Memory B cell (primary cell): Measurements from ENCODE around the gene CKS1B.

ENCODE experiments used
- ATAC-seq: fragments of 150-1000 bp; cut with Tn5 transposase; 2 replicates; pipeline ENCODE4 v1.10.0; 2021; ENCODE audit warnings: low read depth, mild to moderate bottlenecking, moderate library complexity
- DNase-seq, 2 donors: peaks; one replicate each; pipeline ENCODE4 v3.0.0; 2022; ENCODE audit warnings: low spot score in 2 of 2
- H3K27ac Mint-ChIP-seq: one replicate; pipeline ENCODE4 v1.8.0; 2022; ENCODE audit warnings: mild to moderate bottlenecking, moderate library complexity, mixed read lengths
- H3K27me3 Mint-ChIP-seq: one replicate; pipeline ENCODE4 v1.8.0; 2022; ENCODE audit warnings: mixed read lengths
- H3K36me3 Mint-ChIP-seq: one replicate; pipeline ENCODE4 v1.8.0; 2022; ENCODE audit warnings: mild to moderate bottlenecking, mixed read lengths
- H3K4me1 Mint-ChIP-seq: one replicate; pipeline ENCODE4 v1.8.0; 2022; ENCODE audit warnings: mixed read lengths
- H3K4me3 Mint-ChIP-seq: one replicate; pipeline ENCODE4 v1.8.0; 2022; ENCODE audit warnings: mild to moderate bottlenecking, moderate library complexity, mixed read lengths
- H3K9me3 Mint-ChIP-seq: one replicate; pipeline ENCODE4 v1.8.0; 2022; ENCODE audit warnings: mixed read lengths

Gene CKS1B

DNA sequence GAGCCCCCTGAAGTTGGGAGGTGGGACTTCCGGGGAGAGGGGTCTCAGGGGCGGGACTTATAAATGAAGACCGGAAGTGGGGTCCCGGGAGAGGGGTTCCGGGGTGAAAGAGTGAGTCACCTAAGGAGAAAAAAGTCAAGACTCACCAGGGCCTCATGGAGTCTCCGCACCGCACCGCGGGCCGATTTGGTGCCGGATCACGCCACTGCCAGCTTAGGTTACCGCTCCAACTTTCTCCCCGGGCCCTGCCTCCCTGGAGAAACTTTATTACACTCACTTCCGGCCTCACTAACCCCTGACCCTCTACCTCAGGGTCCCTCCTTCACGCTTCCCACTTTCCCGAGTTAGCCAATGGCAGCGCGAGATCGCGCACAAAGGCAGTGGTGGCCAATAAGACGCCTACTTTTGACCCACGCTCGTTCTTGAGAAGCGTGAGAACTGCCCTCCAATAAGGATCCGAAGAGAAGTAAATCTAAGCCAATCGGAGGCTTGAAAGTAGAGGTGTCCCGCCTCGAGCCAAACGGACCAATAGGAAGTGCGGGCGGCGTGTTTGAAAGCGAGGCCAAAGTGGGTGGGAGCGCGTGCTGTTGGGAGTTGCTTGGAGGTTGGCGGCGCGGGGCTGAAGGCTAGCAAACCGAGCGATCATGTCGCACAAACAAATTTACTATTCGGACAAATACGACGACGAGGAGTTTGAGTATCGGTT, at the start of gene CKS1B:
Gene CKS1B, plus strand, starts transcription at position 580 of the 706 bp plus-strand sequence. Its CDS starts 65 bp downstream, at position 645.
- H3K9me3 Mint-ChIP-seq: no peaks in the 10 kb centered on the region
- DNase-seq (peak in 1 of 2 donors; percentile 96), ATAC-seq (peak; percentile 81)
- H3K4me1 Mint-ChIP-seq: peaks cover 32% of the 10 kb centered on the region
- no peak within 1 kb of the TSS for H3K4me3 Mint-ChIP-seq
- H3K27me3 Mint-ChIP-seq: no peaks in the 10 kb centered on the region
- no peak within 1 kb of the TSS for H3K27ac Mint-ChIP-seq
- peaks cover 9% of the 10 kb centered on the region for H3K36me3 Mint-ChIP-seq

DNA sequence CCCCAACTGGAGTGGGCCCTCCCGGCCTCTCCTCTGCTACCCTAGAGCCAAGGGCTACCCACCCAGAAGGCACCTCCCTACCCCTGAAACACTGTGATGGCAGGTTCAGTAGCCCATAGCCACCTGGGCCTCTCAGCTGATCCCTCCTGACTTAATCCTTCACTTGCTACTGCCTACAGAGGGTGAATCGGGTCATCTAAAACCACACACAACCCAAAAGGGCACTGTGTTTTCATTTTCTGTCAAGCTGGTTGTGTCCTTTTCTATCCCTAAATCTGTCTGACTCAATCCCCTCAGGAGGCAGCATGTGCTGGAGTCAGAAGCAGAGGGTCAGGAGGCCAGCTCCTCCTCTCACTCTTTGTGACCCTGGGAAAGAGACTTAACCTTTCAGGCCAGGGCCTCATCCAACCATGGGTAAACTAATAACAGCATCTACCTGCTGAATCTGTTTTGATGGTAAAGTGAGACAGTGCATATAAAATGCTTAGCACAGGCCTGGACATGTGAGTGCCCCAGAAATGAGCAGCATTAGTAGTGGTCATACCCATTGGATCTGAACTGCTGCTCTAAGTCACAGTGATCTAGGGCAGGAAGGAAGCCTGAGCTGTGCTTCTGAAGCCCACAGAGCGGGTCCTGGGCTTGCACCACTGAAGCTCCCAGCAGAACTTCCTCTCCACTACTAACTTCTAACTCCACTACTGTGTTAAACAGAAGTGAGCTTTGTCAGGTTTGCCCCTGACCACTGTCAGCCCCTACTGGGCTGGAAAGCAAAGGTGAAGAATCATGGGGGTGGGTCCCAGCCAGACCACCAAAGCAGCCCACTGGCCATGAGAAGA, 48.9 kb upstream of the CKS1B start:
- Mint-ChIP-seq H3K36me3 (peaks cover 30% of the 10 kb centered on the region), H3K27me3 (no peaks in the 10 kb centered on the region), H3K27ac (no peak overlapping the region), H3K4me1 (peaks cover 8% of the 10 kb centered on the region), H3K9me3 (no peaks in the 10 kb centered on the region), H3K4me3 (no peak overlapping the region)
- ATAC-seq (no peak), DNase-seq (no peak)

GRCh38 chr1:154926201-154926600, 48.3 kb upstream of the CKS1B start:
- H3K36me3 Mint-ChIP-seq: peaks cover 30% of the 10 kb centered on the region
- H3K9me3 Mint-ChIP-seq: no peaks in the 10 kb centered on the region
- H3K27ac Mint-ChIP-seq: no peak overlapping the region
- peaks cover 8% of the 10 kb centered on the region for H3K4me1 Mint-ChIP-seq
- H3K27me3 Mint-ChIP-seq: no peaks in the 10 kb centered on the region
- ATAC-seq (no peak), DNase-seq (no peak)
- no peak overlapping the region for H3K4me3 Mint-ChIP-seq

DNA sequence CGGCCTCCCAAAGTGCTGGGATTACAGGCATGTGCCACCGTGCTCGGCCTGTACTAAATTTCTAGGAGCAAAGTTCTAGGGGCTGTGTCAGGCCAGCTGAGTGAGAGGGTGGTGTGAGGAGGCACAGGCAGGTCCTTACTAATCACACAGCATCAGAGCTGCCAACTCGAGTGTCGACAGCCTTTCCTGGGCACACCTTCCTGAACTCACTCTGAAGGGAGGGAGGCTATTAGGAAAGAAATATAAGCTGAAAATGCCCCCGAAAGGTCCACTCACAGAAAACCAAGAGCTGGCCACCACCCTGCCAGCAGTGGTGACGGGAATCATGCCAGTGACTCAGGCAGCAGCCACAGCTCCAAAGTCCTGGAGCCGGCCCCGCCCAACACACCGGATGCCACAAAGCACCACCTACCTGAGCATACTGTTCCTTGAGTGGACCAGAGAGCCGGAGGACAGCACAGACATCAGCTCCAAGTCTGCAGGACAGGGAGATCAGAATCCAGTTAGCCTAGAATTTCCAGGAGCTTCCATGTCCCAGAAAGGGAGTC, 42.5 kb upstream of the CKS1B start:
- Mint-ChIP-seq H3K27ac (no peak overlapping the region), H3K36me3 (peaks cover 16% of the 10 kb centered on the region), H3K4me1 (peaks cover 11% of the 10 kb centered on the region), H3K9me3 (no peaks in the 10 kb centered on the region), H3K4me3 (no peak overlapping the region), H3K27me3 (no peaks in the 10 kb centered on the region)
- no peak for DNase-seq
- ATAC-seq: no peak

DNA sequence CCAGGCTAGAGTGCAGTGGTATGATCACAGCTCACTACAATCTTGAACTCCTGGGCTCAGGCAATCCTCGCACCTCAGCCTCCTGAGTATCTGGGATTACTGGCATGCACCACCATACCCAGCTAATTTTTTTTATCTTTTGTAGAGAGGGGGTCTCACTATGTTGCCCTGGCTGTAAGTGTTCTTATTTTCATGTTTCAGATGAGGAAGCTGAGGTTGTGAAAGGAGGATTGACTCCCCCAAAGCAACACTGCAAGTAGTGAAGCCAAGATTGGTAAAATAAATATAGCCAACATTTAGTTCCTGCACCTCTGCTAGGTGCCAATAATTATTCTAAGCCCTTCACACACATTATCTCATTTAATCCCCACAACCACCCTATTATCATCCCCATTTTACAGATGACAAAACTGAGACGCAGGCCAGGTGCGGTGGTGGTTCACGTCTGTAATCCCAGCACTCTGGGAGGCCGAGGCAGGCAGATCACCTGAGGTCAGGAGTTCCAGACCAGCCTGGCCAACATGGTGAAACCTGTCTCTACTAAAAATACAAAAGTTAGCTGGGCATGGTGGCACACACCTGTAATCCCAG, 40.0 kb upstream of the CKS1B start:
- Mint-ChIP-seq H3K27ac (no peak overlapping the region), H3K27me3 (no peaks in the 10 kb centered on the region), H3K9me3 (no peaks in the 10 kb centered on the region), H3K4me3 (peak overlapping the region; percentile 8), H3K4me1 (peaks cover 19% of the 10 kb centered on the region), H3K36me3 (peaks cover 5% of the 10 kb centered on the region)
- DNase-seq (no peak), ATAC-seq (no peak)

DNA sequence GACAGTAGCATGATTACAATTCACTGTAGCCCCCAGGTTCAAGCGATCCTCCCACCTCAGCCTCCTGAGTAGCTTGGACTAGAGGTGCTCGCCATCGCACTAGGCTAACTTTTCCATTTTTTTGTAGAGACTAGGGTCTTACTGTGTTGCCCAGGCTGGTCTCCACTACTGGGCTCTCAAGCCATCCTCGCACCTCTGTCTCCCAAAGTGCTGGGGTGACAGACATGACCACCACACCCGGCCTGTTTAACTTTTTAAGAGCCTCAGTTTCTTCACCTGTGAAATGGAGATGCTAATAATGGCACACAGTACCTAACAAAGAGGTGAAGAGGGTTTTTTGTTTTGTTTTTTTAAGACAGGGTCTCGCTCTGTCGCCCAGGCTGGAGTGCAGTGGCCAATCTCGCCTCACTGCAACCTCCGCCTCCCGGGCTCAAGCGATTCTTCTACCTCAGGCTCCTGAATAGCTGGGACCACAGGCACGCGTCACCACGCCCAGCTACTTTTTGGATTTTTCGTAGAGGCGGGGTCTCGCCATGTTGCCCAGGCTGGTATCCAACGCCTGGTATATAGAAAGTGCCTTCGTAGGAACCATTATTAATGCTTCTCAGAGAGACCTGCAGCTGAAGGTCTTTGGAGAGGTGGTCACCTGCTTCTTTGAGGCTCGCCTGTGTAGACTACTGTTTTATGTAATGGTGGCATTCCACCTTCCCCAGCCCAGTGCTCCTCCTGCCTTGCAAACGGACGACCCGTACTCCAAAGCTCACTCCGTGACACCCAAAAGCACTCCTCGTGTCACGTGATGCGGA, 38.5 kb upstream of the CKS1B start:
- Mint-ChIP-seq H3K27me3 (no peaks in the 10 kb centered on the region), H3K4me1 (peaks cover 30% of the 10 kb centered on the region), H3K9me3 (no peaks in the 10 kb centered on the region), H3K27ac (peak overlapping the region; percentile 99), H3K4me3 (peak overlapping the region; percentile 99), H3K36me3 (no peaks in the 10 kb centered on the region)
- DNase-seq (no peak), ATAC-seq (no peak)

GRCh38 chr1:154936555-154937084, 37.9 kb upstream of the CKS1B start, which contains the start of gene PMVK:
TSS of gene PMVK (minus strand) at chr1:154936719. CDS start at chr1:154936685, 34 bp downstream.
- Mint-ChIP-seq H3K27ac (peak within 1 kb of the TSS; percentile 99), H3K4me1 (peaks cover 36% of the 10 kb centered on the region), H3K27me3 (no peaks in the 10 kb centered on the region), H3K9me3 (no peaks in the 10 kb centered on the region), H3K4me3 (peak within 1 kb of the TSS; percentile 99), H3K36me3 (no peaks in the 10 kb centered on the region)
- ATAC-seq (peak; percentile 80), DNase-seq (peak; percentile 91 to 95)

DNA sequence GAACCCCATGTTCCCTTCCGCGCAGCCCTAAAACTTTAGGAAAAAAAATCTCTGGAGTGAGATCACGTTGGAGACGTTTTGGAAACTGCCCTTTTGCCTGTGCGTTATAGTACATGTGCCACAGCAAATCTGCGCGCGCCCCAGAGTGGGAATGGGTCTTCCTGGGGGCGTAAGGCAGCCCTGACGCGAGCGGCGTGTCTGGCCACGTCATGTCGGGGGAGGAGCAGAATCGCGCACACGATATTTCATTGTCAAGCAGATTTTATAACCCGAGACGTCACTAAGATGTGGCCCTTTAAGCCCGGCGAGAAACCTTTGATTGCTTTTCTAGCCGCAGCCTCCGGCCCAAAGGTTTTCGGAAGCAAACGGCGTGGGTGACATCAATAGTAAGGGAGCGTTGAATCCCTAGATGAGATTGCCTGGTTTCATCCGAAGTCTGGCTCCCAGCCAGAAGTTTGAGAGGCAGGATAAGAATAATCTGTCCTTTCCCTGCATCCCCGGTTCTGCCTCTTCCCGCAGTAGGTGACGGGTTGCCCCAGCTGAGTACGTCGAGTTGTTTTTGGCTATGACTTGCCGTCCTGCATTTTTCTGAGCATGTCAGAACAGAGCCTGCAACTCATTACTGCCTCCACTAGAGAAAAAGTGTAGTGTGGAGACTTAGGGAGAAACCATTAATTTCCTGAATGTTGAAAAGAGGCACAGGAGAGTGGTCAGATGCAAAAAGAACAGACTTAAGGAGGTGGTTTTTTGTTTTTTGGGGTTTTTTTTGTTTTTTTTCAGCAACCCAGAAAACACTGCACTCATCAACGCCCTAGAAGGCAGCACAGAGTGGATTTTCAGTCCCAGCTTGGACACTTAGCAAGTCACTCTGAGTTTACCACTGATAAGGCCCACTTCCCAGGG, 37.1 kb upstream of the CKS1B start:
- Mint-ChIP-seq H3K36me3 (no peaks in the 10 kb centered on the region), H3K4me1 (peaks cover 41% of the 10 kb centered on the region), H3K27me3 (no peaks in the 10 kb centered on the region), H3K9me3 (no peaks in the 10 kb centered on the region), H3K27ac (peak overlapping the region; percentile 99), H3K4me3 (peak overlapping the region; percentile 99)
- DNase-seq (peak in 1 of 2 donors; percentile 88), ATAC-seq (peak; percentile 79)

DNA sequence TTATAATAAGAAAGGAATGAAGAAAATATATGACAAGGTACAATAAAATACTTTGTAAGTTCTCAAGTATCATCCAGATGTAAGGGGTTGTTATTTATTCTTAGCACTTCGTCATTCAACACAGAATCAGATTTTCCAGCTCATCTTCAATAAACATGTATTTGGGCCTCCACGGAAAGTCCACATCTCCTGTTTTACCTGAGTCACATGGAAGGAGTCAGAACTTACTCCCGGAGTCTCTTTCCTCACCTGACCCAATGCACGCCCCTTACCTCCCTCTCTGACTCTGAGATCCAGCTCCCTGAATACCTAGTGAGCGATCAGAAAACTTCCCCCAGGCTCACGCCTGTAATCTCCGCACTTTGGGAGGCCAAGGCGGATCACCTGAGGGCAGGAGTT, 36.5 kb upstream of the CKS1B start:
- no peak for ATAC-seq
- Mint-ChIP-seq H3K36me3 (no peaks in the 10 kb centered on the region), H3K27me3 (no peaks in the 10 kb centered on the region), H3K4me3 (peak overlapping the region; percentile 99), H3K9me3 (no peaks in the 10 kb centered on the region), H3K27ac (peak overlapping the region; percentile 99), H3K4me1 (peaks cover 47% of the 10 kb centered on the region)
- DNase-seq: no peak

DNA sequence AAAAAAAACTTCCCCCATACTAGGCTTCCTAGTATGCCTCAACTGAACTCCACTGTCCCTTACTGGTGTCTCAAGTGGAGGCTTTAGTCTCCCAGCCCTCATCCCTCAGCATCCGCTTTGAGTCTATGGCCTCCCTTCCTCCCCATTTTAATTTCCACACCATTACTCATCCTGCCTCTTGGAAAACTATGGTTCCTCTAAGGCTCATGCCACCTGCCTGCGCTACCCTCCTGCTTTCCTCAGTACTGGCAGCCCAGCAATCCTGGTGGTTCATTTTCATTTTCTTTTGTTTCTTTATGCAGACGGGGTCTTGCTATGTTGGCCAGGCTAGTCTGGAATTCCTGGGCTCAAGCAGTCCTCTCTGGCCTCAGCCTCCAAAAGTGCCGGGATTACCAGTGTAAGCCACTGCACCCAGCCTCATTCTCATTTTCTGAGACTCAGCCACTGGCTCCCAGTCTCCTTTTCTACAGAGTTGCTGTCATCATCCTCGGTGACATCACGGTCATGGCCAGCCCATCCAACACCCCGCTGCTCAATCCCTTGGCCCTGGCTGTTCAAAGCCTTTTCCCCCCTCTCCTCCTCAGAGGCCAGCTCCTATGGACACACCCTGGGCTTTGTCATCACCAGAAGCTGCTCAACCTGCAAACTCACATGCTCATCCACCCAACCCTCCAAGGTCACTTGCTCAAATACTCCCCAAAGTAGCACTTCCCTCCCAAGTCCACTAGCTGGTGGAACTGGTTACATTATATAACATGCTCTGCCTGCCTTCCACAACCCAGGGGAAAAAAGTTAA, 35.7 kb upstream of the CKS1B start:
- ATAC-seq (no peak), DNase-seq (no peak)

GRCh38 chr1:154940213-154940560, 34.3 kb upstream of the CKS1B start:
- no peaks in the 10 kb centered on the region for H3K36me3 Mint-ChIP-seq
- peak overlapping the region; percentile 51 for H3K4me3 Mint-ChIP-seq
- H3K27me3 Mint-ChIP-seq: no peaks in the 10 kb centered on the region
- peak overlapping the region; percentile 93 for H3K27ac Mint-ChIP-seq
- no peak for DNase-seq
- no peaks in the 10 kb centered on the region for H3K9me3 Mint-ChIP-seq
- H3K4me1 Mint-ChIP-seq: peaks cover 66% of the 10 kb centered on the region
- ATAC-seq: no peak

More for the DNA sequence above, 35.7 kb upstream of the CKS1B start:
- Mint-ChIP-seq H3K27ac (peak overlapping the region; percentile 99), H3K4me3 (peak overlapping the region; percentile 25), H3K27me3 (no peaks in the 10 kb centered on the region), H3K36me3 (no peaks in the 10 kb centered on the region), H3K4me1 (peaks cover 53% of the 10 kb centered on the region), H3K9me3 (no peaks in the 10 kb centered on the region)

GRCh38 chr1:154940651-154941194, 33.8 kb upstream of the CKS1B start:
- no peak for ATAC-seq

More at GRCh38 chr1:154940651-154941194, 33.8 kb upstream of the CKS1B start:
- H3K36me3 Mint-ChIP-seq: no peaks in the 10 kb centered on the region
- no peaks in the 10 kb centered on the region for H3K27me3 Mint-ChIP-seq
- peak overlapping the region; percentile 93 for H3K27ac Mint-ChIP-seq
- DNase-seq: no peak
- H3K4me1 Mint-ChIP-seq: peaks cover 65% of the 10 kb centered on the region
- H3K4me3 Mint-ChIP-seq: peak overlapping the region; percentile 60
- no peaks in the 10 kb centered on the region for H3K9me3 Mint-ChIP-seq
